Mesothelial cell of epicardium (in vitro differentiated cells): ENCODE measurements around the gene NCKAP5. TPM values are rescaled to one million over a fixed set of nuclear protein-coding genes. Genes with fewer than 3 reads are reported as not detected.

Experiments
- DNase-seq, 2 experiments: peaks; one replicate each; pipeline ENCODE4 v3.0.0; 2021; ENCODE audit warnings: low spot score in 2 of 2; ENCODE audit not compliant: unreplicated experiment in 2 of 2
- H3K27ac Mint-ChIP-seq: 2 replicates; pipeline ENCODE4 v1.8.0; 2021; ENCODE audit warnings: mixed read lengths
- H3K27me3 Mint-ChIP-seq: 2 replicates; pipeline ENCODE4 v1.8.0; 2021; ENCODE audit warnings: low read depth, mixed read lengths
- H3K36me3 Mint-ChIP-seq: 2 replicates; pipeline ENCODE4 v1.8.0; 2021; ENCODE audit warnings: mixed read lengths
- H3K4me1 Mint-ChIP-seq: 2 replicates; pipeline ENCODE4 v1.8.0; 2021; ENCODE audit warnings: mixed read lengths
- H3K4me3 Mint-ChIP-seq: 2 replicates; pipeline ENCODE4 v1.8.0; 2021; ENCODE audit warnings: mild to moderate bottlenecking, moderate library complexity, mixed read lengths
- H3K9me3 Mint-ChIP-seq: 2 replicates; pipeline ENCODE4 v1.8.0; 2021; ENCODE audit warnings: mixed read lengths
- CTCF ChIP-seq: fragments of 200-600 bp; sonication (generic); IDR thresholded peaks from one replicate; pipeline ENCODE4 v1.5.0; 2021; ENCODE audit warnings: antibody characterized with exemption; ENCODE audit not compliant: unreplicated experiment
- total RNA-seq: library from RNA; stranded (reverse); gene quantifications from 3 replicates; pipeline ENCODE4 v1.2.1, GENCODE V29; 2021

The NCKAP5 gene
- total RNA-seq, 1 donor from 2014 or later: 2.1 TPM

GRCh38 chr2:133194777-133195335 is 373.4 kb downstream of the NCKAP5 start:
- Mint-ChIP-seq H3K27me3 (peaks cover 8% of the 10 kb centered on the region), H3K4me1 (no peaks in the 10 kb centered on the region), H3K4me3 (no peak overlapping the region), H3K9me3 (peaks cover 8% of the 10 kb centered on the region), H3K27ac (no peak overlapping the region), H3K36me3 (no peaks in the 10 kb centered on the region)
- no peak for TF ChIP-seq CTCF
- no peak for DNase-seq

GRCh38 chr2:133194362-133194655 is 374.0 kb downstream of the NCKAP5 start:
- H3K27me3 Mint-ChIP-seq: peaks cover 8% of the 10 kb centered on the region
- no peaks in the 10 kb centered on the region for H3K4me1 Mint-ChIP-seq
- TF ChIP-seq CTCF: no peak
- no peak for DNase-seq
- no peaks in the 10 kb centered on the region for H3K36me3 Mint-ChIP-seq
- H3K9me3 Mint-ChIP-seq: peaks cover 12% of the 10 kb centered on the region
- H3K27ac Mint-ChIP-seq: no peak overlapping the region
- no peak overlapping the region for H3K4me3 Mint-ChIP-seq

DNA sequence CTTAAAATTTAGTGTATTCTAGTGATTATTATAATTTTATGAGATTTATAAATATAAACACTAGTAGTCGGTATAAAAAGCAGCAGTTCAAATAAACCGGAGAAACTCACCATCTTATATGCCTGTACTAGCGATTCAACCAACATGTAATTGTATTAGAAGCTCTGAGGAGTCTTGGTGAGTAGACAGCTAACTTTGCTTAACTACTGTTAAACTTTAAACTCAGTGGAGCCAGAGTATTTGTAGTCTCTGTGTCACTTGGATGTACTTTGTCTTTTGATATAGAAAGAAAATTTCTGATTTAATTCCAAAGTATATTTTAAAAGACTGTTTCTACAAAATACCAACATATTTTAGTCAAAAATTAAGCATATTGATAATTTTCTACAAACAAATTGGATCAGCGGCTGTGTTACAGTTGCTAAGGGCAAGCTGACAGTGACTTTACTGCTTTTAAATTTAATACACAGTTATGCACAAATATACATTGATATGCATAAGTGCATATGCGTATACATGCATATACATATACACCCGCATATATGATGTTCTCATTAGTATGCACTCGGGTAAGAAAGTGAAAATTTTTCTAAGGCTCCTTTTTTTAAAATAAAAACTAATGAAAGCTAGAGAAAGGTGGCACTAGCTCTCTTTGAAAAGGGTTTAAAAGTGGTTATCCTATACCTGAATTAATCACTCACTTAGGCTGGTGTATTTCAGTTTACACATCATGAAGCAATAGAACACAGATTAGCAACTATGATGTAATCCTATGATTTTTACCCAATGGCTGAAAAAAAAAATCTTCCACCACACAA is 374.5 kb downstream of the NCKAP5 start:
- DNase-seq: no peak
- Mint-ChIP-seq H3K36me3 (no peaks in the 10 kb centered on the region), H3K4me1 (no peaks in the 10 kb centered on the region), H3K27ac (no peak overlapping the region), H3K4me3 (no peak overlapping the region), H3K9me3 (peaks cover 17% of the 10 kb centered on the region), H3K27me3 (peaks cover 8% of the 10 kb centered on the region)
- TF ChIP-seq CTCF: no peak

DNA sequence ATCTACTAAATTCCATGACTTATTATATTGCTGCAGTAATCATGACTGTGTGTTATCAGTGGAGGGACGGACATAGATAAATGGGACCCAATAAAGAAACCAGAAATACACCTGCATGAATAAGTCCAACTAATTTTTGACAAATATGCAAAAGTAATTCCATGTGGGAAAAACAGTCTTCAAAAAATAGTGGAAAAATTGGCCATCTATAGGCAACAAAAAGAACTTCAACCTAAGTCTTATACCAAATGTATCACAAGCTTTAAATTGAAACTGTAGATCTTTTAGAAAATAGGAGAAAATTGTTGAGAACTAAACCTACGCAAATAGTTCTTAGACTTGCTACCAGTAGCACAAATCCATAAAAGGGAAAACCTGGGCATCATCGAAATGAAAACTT is 376.2 kb downstream of the NCKAP5 start:
- Mint-ChIP-seq H3K36me3 (no peaks in the 10 kb centered on the region), H3K4me1 (no peaks in the 10 kb centered on the region), H3K9me3 (peaks cover 21% of the 10 kb centered on the region), H3K4me3 (no peak overlapping the region), H3K27me3 (peaks cover 10% of the 10 kb centered on the region), H3K27ac (no peak overlapping the region)
- TF ChIP-seq CTCF: peak; percentile 32
- DNase-seq: no peak

DNA sequence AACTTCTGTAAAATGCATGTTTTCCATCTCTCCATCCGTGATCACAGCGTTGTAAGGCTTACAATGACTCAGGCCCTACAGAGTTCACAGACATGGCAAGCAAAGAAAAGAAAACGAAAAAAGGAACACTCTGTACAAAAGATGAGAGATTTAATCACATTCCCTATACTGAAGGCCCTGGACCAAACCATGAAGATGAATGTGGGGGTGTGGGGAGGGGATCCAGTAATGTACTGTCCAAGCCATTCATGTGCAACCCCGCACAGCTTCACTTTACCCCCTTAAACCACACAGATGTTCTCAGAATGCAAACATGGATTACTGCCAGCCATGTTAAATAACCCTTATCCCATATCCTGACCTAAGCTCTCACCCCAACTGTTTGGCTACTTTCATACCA is 391.1 kb downstream of the NCKAP5 start:
- H3K27ac Mint-ChIP-seq: no peak overlapping the region
- H3K27me3 Mint-ChIP-seq: peaks cover 8% of the 10 kb centered on the region
- H3K9me3 Mint-ChIP-seq: peaks cover 5% of the 10 kb centered on the region
- H3K36me3 Mint-ChIP-seq: no peaks in the 10 kb centered on the region
- H3K4me1 Mint-ChIP-seq: peaks cover 4% of the 10 kb centered on the region
- no peak for DNase-seq
- H3K4me3 Mint-ChIP-seq: no peak overlapping the region
- TF ChIP-seq CTCF: no peak
